Measurements from ENCODE around the gene ANO10. TPM values are rescaled to one million over a fixed set of nuclear protein-coding genes. Genes with fewer than 3 reads are reported as not detected.

Gene ANO10
- total and polyA plus RNA-seq, 2 of the 8 experiments (the other 6 are each of a cell fraction or from before 2014, with no cell fraction given) = 38.0 to 53.2 TPM

GRCh38 chr3:43390255-43390588 is 231.6 kb downstream of the ANO10 start:
- WGBS, 2 experiments (ENCODE audit: extremely low coverage in 1 of 2, insufficient coverage in 1 of 2, insufficient read length in 1 of 2, insufficient replicate concordance in 2 of 2, low coverage in 1 of 2, low lambda C conversion rate in 2 of 2, missing lambda C conversion rate in 1 of 2) = 83% methylated on average over 1 of the region's 1 CpG; no CpG with 5 or more reads in 1 of the 2 experiments
- FAIRE-seq (no peak), DNase-seq (ENCODE audit: low read depth in 1 of 2, low spot score in 2 of 2) (no peak)
- no peaks in the 10 kb centered on the region for H4K20me1 ChIP-seq (replicated peaks in 1 of 2; ENCODE audit: control insufficient read depth in 1 of 2, insufficient read depth in 2 of 2, low read length in 2 of 2)
- ChIA-PET POLR2A (ENCODE audit: partially characterized antibody) (no interaction called here), CTCF (ENCODE audit: partially characterized antibody) (interaction anchor here (1.5 to 2.4 kb wide), 4 partner anchors 10 to 112 kb away, joined by 4 to 10 read pairs (median 7); no protein-coding TSS in a partner anchor)
- H3K36me3 ChIP-seq (ENCODE audit: control insufficient read depth in 2 of 4, insufficient read depth in 4 of 4, low read length in 3 of 4) = peaks cover 0 to 4% (median 0%) of the 10 kb centered on the region in 4 experiments; a peak in 1 of 8 replicates
- peaks cover 4% of the 10 kb centered on the region; the same call in 1 of the 2 replicates for H3K23me2 ChIP-seq (ENCODE audit: low read depth, low read length)
- no peak overlapping the region for H2BK5ac ChIP-seq (ENCODE audit: low read depth, low read length)
- no peak overlapping the region for H2BK120ac ChIP-seq (replicated peaks; ENCODE audit: low read depth, low read length)
- no peaks in the 10 kb centered on the region for H3K27me3 ChIP-seq (replicated peaks in 1 of 4; ENCODE audit: control insufficient read depth in 3 of 4, extremely low read depth in 1 of 4, insufficient read depth in 3 of 4, low read length in 3 of 4)
- H3K4me1 ChIP-seq (replicated peaks in 1 of 4; ENCODE audit: control insufficient read depth in 3 of 4, insufficient read depth in 4 of 4, low read length in 3 of 4) = peaks cover 3 to 7% (median 4%) of the 10 kb centered on the region in 4 experiments; a peak in 6 of 7 replicates
- no peak overlapping the region for H2BK15ac ChIP-seq (ENCODE audit: low read length)
- H3K9me3 ChIP-seq (ENCODE audit: insufficient read depth in 2 of 2, low read depth in 1 of 2, low read length in 1 of 2) = no peaks in the 10 kb centered on the region
- no peak overlapping the region for H2BK20ac ChIP-seq (ENCODE audit: low read length)
- H3K23ac ChIP-seq (ENCODE audit: insufficient read length) = no peak overlapping the region
- no peak overlapping the region for H2AK5ac ChIP-seq (ENCODE audit: low read depth, low read length)
- H4K91ac ChIP-seq (replicated peaks; ENCODE audit: insufficient read length, low read length) = no peak overlapping the region
- H2BK12ac ChIP-seq (ENCODE audit: low read depth, low read length) = no peak overlapping the region
- H3K56ac ChIP-seq (replicated peaks; ENCODE audit: insufficient read length, low read depth, low read length) = no peak overlapping the region
- no peaks in the 10 kb centered on the region for H3K79me2 ChIP-seq (ENCODE audit: control insufficient read depth in 1 of 2, insufficient read depth in 2 of 2, low read length in 2 of 2)
- no peaks in the 10 kb centered on the region for H3K79me1 ChIP-seq (ENCODE audit: low read depth, low read length)
- H4K8ac ChIP-seq (ENCODE audit: extremely low read depth, insufficient read depth, low read length) = no peak overlapping the region
- no peak overlapping the region for H3K14ac ChIP-seq (ENCODE audit: insufficient read length)
- no peak overlapping the region for H4K5ac ChIP-seq (ENCODE audit: insufficient read length, low read depth, low read length)
- H3K27ac ChIP-seq (ENCODE audit: low read depth, low read length) = no peak overlapping the region
- no peak overlapping the region for H3K4ac ChIP-seq (replicated peaks; ENCODE audit: insufficient read length, low read depth, low read length)
- no peak overlapping the region for H3K4me3 ChIP-seq (ENCODE audit: extremely low read depth in 1 of 4, insufficient read depth in 2 of 4, low read depth in 3 of 4, low read length in 4 of 4)
- no peak overlapping the region for H3K9ac ChIP-seq (replicated peaks in 1 of 4; ENCODE audit: extremely low read depth in 1 of 4, low read depth in 3 of 4, low read length in 3 of 4)
- H3K4me2 ChIP-seq (ENCODE audit: insufficient read depth in 1 of 2, low read depth in 2 of 2, low read length in 2 of 2) = no peak overlapping the region
- H2AFZ ChIP-seq (ENCODE audit: low read length) = no peak overlapping the region
- no peak overlapping the region for H3K18ac ChIP-seq (ENCODE audit: extremely low read depth, low read length)
- no peak for TF ChIP-seq BRCA1 (IDR thresholded peaks at IDR 0.05; ENCODE audit: low read depth, low read length)
- TF ChIP-seq MAX (IDR thresholded peaks at IDR 0.05) = no peak
- no peak for TF ChIP-seq POLR2A (IDR thresholded peaks at IDR 0.05; ENCODE audit: control extremely low read depth in 1 of 2, low read depth in 2 of 2, low read length in 2 of 2)
- no peak for TF ChIP-seq SIRT6 (IDR thresholded peaks at IDR 0.05; ENCODE audit: low read length)
- TF ChIP-seq TAF7 (optimal IDR thresholded peaks at IDR 0.05; ENCODE audit: borderline replicate concordance, low read depth, low read length) = no peak
- no peak for TF ChIP-seq TBP (IDR thresholded peaks at IDR 0.05; ENCODE audit: low read depth, low read length)
- TF ChIP-seq TEAD4 (IDR thresholded peaks at IDR 0.05; ENCODE audit: low read depth, low read length) = no peak
- TF ChIP-seq KDM4A (IDR thresholded peaks at IDR 0.05; ENCODE audit: low read depth, low read length, severe bottlenecking) = no peak
- TF ChIP-seq PHF8 (conservative IDR thresholded peaks at IDR 0.05; ENCODE audit: low read depth, low read length) = no peak
- no peak for TF ChIP-seq SP4 (IDR thresholded peaks at IDR 0.05; ENCODE audit: low read length)
- no peak for TF ChIP-seq EGR1 (IDR thresholded peaks at IDR 0.05; ENCODE audit: borderline replicate concordance, low read depth, low read length)
- TF ChIP-seq JUND (IDR thresholded peaks at IDR 0.05; ENCODE audit: low read length) = no peak
- no peak for TF ChIP-seq RBBP5 (IDR thresholded peaks at IDR 0.05; ENCODE audit: borderline replicate concordance, low read depth, low read length)
- no peak for TF ChIP-seq POU5F1 (IDR thresholded peaks at IDR 0.05; ENCODE audit: low read depth, low read length)
- TF ChIP-seq CEBPB (IDR thresholded peaks at IDR 0.05; ENCODE audit: low read depth, low read length) = no peak
- no peak for TF ChIP-seq SIX5 (IDR thresholded peaks at IDR 0.05; ENCODE audit: low read depth, low read length)
- TF ChIP-seq CHD2 (IDR thresholded peaks at IDR 0.05; ENCODE audit: low read length) = no peak

All from H1 (cell line).